GM19324 (cell line): ENCODE data around the gene PARVA.

Experiments used
- ATAC-seq: cut with Tn5 transposase; IDR thresholded peaks from one replicate; pipeline ENCODE4 v1.9.1; 2021; ENCODE audit warnings: mild to moderate bottlenecking, moderate library complexity; ENCODE audit not compliant: unreplicated experiment, low FRiP score

PARVA gene

GRCh38 chr11:12577725-12578644, 200.6 kb downstream of the PARVA start:
- no peak for ATAC-seq

GRCh38 chr11:12581416-12581815, 204.0 kb downstream of the PARVA start:
- ATAC-seq, result no peak

GRCh38 chr11:12581923-12582322, 204.6 kb downstream of the PARVA start:
- no peak for ATAC-seq
